Kidney (tissue), 14 donors: Measurements from ENCODE around the gene SLC7A6. TPM values are rescaled to one million over a fixed set of nuclear protein-coding genes. Genes with fewer than 3 reads are reported as not detected.

ENCODE experiments used
- DNase-seq, 5 donors: peaks; one replicate each; pipeline ENCODE4 v3.0.0-alpha.2; 2013 to 2020
- FAIRE-seq: peaks from 2 replicates; lab custom pipeline; 2012; peaks lifted over from hg19 to GRCh38; lab: Jason Lieb, UNC
- H3K27ac ChIP-seq, 2 donors: one replicate each; pipeline ENCODE4 v1.7.0; 2013; ENCODE audit warnings: low read depth in 2 of 2, low read length in 2 of 2, inconsistent platforms in 1 of 2
- H3K27me3 ChIP-seq: one replicate; pipeline ENCODE4 v1.7.1; 2013; ENCODE audit warnings: low read length, inconsistent platforms; ENCODE audit not compliant: control insufficient read depth, insufficient read depth
- H3K36me3 ChIP-seq, 3 donors: one replicate each; pipeline versions ENCODE4 v1.7.0 to v1.7.1; 2013; ENCODE audit warnings: low read length in 3 of 3, control low read depth in 1 of 3, inconsistent platforms in 1 of 3; ENCODE audit not compliant: insufficient read depth in 3 of 3, control insufficient read depth in 2 of 3
- H3K4me1 ChIP-seq, 3 donors: one replicate each; pipeline versions ENCODE4 v1.7.0 to v1.7.1; 2013; ENCODE audit warnings: low read length in 3 of 3, inconsistent platforms in 1 of 3, low read depth in 1 of 3; ENCODE audit not compliant: control insufficient read depth in 2 of 3, insufficient read depth in 2 of 3
- H3K4me3 ChIP-seq, 3 donors: one replicate each; pipeline versions ENCODE4 v1.7.0 to v1.8.1; 2013; ENCODE audit warnings: low read length in 3 of 3, control low read depth in 1 of 3, inconsistent platforms in 1 of 3
- H3K9ac ChIP-seq, 3 donors: one replicate each; pipeline versions ENCODE4 v1.7.0 to v1.7.1; 2013; ENCODE audit warnings: low read length in 3 of 3, control low read depth in 1 of 3, inconsistent platforms in 1 of 3
- H3K9me3 ChIP-seq, 3 donors: one replicate each; pipeline versions ENCODE4 v1.7.0 to v1.7.1; 2013; ENCODE audit warnings: low read length in 3 of 3, control low read depth in 1 of 3, inconsistent platforms in 1 of 3; ENCODE audit not compliant: control insufficient read depth in 2 of 3, insufficient read depth in 1 of 3
- intact Hi-C: fragments of 100-400 bp; cut with DNase I; formaldehyde crosslinking; loops from one replicate; pipeline ENCODE4 v1.11.1; 2022
- polyA plus RNA-seq: library from polyadenylated mRNA; stranded (reverse); fragments of 350-450 nt; fragmentation: Illumina TruSeq; extraction: RNeasy Lipid Tissue Mini Kit (QIAGEN cat#74804); gene quantifications from one replicate; pipeline ENCODE4 v1.2.3, GENCODE V29; 2014; ENCODE audit warnings: low read depth, low replicate concordance; ENCODE audit not compliant: insufficient read depth
- total RNA-seq: library from RNA; stranded (reverse); fragmentation: NEBNext Ultra II Directional; extraction: Animal tissue kit (Norgen Biotek cat#: 25700); gene quantifications from one replicate; pipeline ENCODE4 v1.2.1, GENCODE V29; 2021
- TF ChIP-seq, protein P1 (sequence below): IDR thresholded peaks from 3 replicates; pipeline ENCODE4 v1.5.1; 2012; ENCODE audit warnings: mild to moderate bottlenecking, moderate library complexity, borderline replicate concordance; ENCODE audit not compliant: insufficient read depth; ENCODE audit errors: extremely low read depth
- donor health status: control.
- donor health status: control.
- donor health status: control.
- donor health status: control.
- donor health status: control.
- donor health status: DM: yes; HTN: yes; CAD: no.
- donor health status: Normal renal cell carcinoma (clear cell type).

Gene SLC7A6
- total and polyA plus RNA-seq, 2 donors from 2014 or later: 5.0 to 24.0 TPM

- Histone ChIP-seq H3K27me3 (no peaks in the 10 kb centered on the region), H3K27ac (no peak overlapping the region), H3K4me1 (peaks cover 0 to 12% (median 6%) of the 10 kb centered on the region in 3 donors), H3K9me3 (no peaks in the 10 kb centered on the region), H3K36me3 (peaks cover 3 to 31% (median 15%) of the 10 kb centered on the region in 3 donors), H3K4me3 (no peak overlapping the region), H3K9ac (no peak overlapping the region)
- FAIRE-seq (no peak), DNase-seq (no peak)
- TF ChIP-seq, protein P1, sequence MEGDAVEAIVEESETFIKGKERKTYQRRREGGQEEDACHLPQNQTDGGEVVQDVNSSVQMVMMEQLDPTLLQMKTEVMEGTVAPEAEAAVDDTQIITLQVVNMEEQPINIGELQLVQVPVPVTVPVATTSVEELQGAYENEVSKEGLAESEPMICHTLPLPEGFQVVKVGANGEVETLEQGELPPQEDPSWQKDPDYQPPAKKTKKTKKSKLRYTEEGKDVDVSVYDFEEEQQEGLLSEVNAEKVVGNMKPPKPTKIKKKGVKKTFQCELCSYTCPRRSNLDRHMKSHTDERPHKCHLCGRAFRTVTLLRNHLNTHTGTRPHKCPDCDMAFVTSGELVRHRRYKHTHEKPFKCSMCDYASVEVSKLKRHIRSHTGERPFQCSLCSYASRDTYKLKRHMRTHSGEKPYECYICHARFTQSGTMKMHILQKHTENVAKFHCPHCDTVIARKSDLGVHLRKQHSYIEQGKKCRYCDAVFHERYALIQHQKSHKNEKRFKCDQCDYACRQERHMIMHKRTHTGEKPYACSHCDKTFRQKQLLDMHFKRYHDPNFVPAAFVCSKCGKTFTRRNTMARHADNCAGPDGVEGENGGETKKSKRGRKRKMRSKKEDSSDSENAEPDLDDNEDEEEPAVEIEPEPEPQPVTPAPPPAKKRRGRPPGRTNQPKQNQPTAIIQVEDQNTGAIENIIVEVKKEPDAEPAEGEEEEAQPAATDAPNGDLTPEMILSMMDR: no peak
- intact Hi-C loops: no loop called here
Measured at GRCh38 chr16:68227850-68228553, 36.3 kb upstream of the SLC7A6 start.

DNA sequence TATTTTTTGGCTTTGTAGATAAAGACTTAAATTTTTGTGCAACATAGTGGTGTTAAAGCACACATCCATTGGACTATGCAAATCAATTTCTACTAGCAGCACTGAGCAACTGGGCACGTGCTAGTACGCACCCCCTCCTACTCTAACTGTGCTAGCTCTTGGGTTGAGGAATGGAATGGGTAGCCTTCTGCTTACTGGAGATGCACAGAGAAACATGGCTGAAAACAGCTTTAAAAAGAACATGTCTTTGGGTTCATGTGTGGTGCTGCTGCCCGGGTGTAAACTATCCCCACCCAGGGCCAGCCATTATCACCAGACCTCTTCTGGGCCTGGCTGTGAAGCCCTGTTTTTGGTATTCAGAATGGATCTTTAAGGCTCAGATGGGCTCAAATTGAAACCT is 35.7 kb upstream of the SLC7A6 start:
- H3K4me3 ChIP-seq: no peak overlapping the region
- H3K36me3 ChIP-seq: peaks cover 3 to 31% (median 19%) of the 10 kb centered on the region in 3 donors
- peaks cover 3 to 15% (median 12%) of the 10 kb centered on the region in 3 donors for H3K4me1 ChIP-seq
- no peaks in the 10 kb centered on the region for H3K9me3 ChIP-seq
- no peak overlapping the region for H3K9ac ChIP-seq
- FAIRE-seq (no peak), DNase-seq (peak in 1 of 5 donors; percentile 30)
- TF ChIP-seq, protein P1: no peak
- H3K27me3 ChIP-seq: no peaks in the 10 kb centered on the region
- no peak overlapping the region for H3K27ac ChIP-seq
- intact Hi-C loops: no loop called here

DNA sequence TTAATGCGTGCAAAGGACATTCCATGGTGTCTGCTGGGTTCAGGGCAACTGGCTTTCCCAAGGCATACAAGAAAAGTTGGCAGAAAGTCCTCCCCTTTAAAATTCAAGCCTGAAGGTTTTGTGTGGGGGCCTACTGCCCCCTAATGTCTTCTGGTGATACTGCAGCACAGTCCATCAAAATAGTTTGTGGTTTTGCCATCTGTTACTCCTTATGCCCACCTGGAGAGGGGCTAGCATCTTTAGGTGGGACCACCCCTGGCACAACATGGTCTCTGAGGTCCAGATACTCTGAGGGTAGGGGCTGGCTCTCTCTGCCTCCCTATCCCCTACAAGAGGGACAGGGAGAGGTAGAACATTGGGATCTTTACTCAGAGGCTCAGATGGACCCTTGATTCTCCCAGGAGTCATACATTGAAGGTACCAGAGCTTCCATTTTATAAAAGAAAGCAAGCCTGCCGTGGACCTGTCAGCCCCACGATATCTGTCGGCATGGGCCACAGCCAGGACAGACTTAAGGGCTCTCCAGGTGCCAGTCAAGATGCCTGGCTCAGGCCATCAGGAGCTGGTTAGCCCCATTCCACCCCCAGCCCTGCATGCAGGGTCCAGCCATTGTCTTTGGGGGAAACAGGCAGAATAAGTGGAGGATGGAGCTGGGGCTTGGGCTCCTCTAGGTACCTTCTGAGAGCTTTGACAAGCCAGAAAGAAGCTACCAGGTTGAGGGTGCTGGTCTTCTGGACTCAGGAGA is 34.7 kb upstream of the SLC7A6 start:
- intact Hi-C loops: no loop called here
- no peaks in the 10 kb centered on the region for H3K9me3 ChIP-seq
- FAIRE-seq: no peak
- H3K27ac ChIP-seq: no peak overlapping the region
- no peaks in the 10 kb centered on the region for H3K27me3 ChIP-seq
- peak; percentile 51 to 83 (median 67) for DNase-seq
- peaks cover 4 to 23% (median 19%) of the 10 kb centered on the region in 3 donors for H3K4me1 ChIP-seq
- H3K36me3 ChIP-seq: peaks cover 3 to 31% (median 19%) of the 10 kb centered on the region in 3 donors
- no peak overlapping the region for H3K4me3 ChIP-seq
- no peak overlapping the region for H3K9ac ChIP-seq
- TF ChIP-seq, protein P1: peak; percentile 73
